NCI-H82 treated with DMSO at 0.1 percent for 48 hours (cell line): Measurements from ENCODE around the gene MAP2K3.
"Not testable (repeated sequence)": the region's sequence is repeated elsewhere in the genome, so short reads cannot be mapped to it uniquely, and the experiment has no call there.

ENCODE experiments used
- DNase-seq: peaks from one replicate; lab custom pipeline; 2025; ENCODE audit not compliant: unreplicated experiment; lab: John Stamatoyannopoulos, UW

Gene MAP2K3

DNA sequence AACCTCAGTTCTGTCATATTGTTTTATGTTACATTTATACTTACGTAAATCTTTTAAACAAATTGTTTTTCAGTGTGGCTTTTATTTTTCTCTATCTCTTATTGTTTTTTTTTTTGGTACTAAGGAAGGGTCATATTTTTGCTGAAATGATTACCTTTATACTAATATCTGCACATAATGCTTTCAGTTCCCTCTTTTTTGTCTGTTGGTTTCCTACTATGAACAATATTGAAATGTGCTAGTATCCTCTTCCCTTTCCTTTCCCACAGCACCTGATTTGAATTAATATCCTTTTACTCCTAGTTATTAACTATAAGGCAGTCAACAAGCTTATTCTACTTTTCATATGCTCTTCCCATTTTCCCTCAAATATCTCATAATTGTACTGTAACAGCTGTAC is 43.4 kb downstream of the MAP2K3 start:
- not testable (repeated sequence) for DNase-seq

DNA sequence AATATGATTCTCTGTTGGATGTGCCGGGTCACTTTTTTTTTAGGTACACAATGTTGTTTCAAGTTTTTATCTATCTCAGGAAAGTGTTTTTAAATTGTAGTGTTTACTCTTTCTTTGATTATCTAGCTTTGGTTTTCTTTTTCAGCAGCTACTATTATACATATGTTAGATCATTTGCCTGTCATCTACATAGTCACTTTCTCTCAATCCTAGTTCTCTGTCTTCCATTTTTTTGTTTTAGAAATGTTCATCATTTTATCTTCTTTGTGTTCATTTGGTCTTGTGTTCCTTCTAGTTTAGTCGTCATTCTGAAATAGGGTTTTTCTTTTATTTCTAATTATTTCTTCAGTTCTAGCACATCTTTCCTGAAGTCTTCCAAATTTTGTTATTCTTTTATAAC is 44.3 kb downstream of the MAP2K3 start:
- not testable (repeated sequence) for DNase-seq

DNA sequence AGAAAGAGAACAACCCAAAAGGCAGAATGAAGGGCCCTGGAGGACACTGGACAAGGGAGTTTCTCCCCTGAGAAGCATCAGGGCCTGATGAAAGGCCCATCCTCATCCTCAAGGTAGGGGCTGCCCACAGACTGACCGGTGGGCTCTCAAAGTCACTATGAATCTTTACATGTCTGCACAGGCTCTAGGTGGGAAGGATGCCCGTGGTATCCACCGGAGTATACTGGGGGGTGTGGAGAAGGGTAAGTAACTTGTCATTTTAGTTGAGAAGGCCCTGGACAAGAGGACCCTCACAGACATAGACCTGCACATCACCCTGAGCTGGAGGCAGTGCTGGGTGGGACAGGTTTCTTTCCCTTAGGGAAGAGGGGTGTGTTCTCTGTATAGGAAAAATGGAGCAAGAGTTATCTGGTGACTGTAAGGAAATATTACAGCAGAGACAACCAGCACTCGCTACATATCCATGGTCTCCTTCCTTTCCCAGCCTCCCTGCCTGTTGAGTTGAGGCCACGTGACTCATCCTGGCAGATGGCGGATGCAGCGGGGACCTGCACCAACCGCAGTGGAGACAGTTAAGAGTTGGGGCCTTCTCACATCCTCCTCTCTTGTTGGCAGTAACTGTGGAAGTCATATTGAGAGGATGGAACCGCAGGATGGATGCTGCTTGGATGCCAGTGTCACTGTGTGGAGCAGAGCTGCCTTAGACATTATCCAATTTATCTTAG is 46.1 kb downstream of the MAP2K3 start:
- no peak for DNase-seq

DNA sequence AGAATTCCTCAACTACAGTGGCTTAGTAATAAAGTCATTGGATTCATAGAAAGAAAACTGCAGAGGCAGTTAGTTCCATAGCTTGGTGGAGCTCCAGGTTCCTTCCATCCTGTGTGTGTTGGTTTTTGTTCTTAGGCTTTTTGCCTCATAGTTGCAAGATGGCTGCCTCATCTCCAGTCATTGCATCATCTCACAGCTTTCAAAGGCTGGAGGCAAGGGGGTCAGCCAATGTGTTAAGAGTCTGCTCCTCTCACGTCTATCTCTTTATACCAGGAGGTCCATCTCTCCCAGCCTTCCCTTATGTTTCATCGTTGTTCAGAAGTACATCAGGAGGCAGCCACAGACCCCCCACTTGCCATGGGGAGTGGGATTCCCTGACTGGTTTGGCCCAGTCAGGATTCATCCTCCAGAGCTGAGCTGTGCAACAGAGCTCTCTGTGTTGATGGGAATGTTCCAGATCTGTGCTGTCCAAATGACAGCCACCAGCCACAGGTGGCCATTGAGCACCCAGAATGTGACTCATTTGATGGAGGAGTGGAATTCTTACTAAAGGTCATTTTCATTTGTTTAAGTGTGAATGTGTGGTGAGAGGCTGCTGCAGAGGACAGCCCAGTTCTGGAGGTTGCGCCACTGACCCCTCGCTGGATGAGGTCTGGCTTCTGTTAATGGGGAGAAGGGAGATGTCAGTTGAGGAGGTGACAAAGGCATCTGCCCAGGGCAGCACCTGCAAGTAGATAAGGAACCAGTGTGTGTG is 52.2 kb downstream of the MAP2K3 start:
- not testable (repeated sequence) for DNase-seq

DNA sequence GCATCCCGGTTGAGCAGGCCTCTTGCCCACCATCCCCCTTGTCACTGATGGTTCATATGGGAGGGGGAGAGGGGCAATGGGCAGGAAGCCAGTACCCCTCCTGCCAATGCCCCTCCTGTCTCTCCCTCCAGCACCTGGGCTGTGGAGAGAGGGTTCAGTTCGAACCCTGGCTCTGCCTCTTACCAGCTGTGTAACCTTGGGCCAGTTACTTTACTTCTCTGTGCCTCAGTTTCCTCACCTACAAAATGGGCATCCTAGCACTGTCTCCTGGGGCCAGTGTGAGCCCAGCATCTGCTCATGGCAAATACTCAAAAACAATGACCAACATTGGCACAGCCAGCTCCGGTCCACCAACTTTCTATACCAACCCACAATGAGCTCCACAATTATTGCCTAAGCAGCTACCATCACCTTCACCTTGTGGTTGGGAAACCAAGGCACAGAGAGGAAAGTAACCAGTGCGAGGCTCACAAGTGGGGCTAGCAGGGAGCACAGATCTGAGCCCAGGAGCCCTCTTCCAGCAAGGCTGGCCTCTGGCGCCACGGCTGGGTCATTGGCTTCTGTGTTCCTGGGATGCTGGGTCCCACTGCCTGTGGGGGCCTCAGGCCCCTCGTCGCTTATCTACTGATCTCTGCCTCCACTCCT is 53.6 kb downstream of the MAP2K3 start:
- not testable (repeated sequence) for DNase-seq

DNA sequence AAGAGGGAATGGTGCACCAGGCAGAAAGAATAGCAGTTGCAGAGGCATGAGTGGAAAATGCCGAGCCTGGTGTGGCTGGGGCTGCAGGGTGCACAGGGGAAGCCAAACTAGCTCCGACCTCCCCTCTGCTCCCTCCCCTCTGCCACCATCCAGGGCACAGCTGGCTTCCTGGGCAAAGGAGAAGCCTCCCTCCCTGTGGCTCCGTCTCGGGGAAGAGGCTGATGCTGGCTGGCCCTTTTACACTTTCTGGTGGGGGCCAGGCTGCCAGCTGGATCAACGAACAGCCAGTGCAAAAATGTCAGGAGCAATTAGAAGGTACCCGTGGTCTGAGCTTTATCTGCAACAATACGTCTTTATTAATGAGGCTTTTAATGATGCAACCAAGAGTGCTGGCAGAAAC is 54.5 kb downstream of the MAP2K3 start:
- no peak for DNase-seq

DNA sequence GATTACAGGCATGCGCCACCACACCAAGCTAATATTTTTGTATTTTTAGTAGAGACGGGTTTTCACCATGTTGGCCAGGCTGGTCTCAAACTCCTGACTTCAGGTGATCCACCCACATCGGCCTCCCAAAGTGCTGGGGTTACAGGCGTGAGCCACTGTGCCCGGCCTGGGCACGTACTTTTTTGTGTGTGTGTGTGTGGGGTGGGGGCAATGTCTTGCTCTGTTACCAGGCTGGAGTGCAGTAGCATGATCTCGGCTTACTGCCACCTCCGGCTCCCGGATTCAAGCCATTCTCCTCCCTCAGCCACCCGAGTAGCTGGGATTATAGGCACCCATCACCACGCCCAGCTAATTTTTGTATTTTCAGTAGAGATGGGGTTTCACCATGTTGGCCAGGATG is 55.1 kb downstream of the MAP2K3 start:
- not testable (repeated sequence) for DNase-seq

DNA sequence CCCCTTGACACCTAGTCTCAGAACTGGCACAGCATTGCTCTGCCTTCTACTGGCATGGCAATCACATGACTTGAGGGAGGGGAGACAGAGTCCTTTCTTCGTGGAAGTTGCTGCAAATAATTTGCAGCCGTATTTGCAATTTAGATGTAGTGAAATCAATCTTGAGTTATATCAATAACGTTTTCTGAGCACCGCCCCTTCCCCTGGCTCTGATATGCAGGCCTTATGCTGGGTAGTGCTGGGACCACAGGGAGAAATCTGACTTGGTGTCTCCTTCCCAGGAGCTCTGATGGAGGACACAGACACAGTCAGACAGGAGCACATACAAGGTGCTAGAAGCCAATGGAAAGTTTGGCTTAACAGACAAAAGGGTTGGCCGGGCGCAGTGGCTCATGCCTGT is 55.9 kb downstream of the MAP2K3 start:
- DNase-seq: not testable (repeated sequence)

DNA sequence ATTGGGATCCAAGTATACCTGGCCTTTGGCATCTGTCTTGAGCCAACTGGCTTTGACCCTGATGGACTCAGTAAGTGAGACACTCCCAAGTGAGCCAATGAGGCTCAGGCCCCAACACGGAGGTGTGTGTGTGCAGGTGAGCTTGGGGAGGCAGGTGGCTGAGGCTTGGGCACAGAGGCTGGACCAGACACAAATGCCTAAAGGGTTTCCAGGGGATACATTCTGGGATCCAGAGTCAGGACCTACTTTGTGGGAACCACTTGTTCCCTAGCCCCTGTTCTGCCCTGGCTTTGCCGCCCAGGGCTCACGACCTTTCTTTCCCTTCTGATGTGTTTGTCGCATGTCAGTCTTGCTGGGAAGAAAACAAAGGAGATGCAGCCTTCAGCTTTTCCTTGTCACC is 56.8 kb downstream of the MAP2K3 start:
- not testable (repeated sequence) for DNase-seq

DNA sequence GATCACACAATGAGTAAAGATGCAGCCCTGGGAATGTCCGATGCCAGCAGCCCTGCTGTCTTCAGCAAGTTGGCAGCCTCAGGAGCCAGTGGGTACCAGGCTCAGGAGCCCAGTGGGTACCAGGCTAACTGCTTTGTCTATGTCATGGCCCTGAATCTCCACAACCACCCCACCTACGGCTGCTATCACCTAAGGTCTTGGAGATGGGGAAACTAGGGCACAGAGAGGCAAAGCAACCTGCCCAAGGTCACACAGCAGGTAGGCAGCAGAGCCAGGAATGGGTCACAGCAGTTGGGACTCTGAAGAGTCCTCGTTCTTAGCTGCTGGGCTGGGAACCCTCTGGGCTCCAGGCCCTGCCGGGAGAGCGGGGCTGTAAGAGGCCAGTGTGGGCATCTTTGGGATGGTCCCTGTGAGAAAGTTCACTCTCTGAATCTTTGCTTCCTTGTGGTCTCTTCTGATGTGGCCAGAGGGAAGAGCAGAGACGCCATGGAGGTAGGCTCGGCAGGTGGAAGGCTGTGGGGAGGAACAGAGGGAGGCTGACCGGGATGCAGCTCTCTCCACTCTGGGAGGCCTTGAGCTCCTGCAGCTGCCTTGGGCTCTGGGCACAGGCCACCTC is 57.5 kb downstream of the MAP2K3 start:
- not testable (repeated sequence) for DNase-seq

DNA sequence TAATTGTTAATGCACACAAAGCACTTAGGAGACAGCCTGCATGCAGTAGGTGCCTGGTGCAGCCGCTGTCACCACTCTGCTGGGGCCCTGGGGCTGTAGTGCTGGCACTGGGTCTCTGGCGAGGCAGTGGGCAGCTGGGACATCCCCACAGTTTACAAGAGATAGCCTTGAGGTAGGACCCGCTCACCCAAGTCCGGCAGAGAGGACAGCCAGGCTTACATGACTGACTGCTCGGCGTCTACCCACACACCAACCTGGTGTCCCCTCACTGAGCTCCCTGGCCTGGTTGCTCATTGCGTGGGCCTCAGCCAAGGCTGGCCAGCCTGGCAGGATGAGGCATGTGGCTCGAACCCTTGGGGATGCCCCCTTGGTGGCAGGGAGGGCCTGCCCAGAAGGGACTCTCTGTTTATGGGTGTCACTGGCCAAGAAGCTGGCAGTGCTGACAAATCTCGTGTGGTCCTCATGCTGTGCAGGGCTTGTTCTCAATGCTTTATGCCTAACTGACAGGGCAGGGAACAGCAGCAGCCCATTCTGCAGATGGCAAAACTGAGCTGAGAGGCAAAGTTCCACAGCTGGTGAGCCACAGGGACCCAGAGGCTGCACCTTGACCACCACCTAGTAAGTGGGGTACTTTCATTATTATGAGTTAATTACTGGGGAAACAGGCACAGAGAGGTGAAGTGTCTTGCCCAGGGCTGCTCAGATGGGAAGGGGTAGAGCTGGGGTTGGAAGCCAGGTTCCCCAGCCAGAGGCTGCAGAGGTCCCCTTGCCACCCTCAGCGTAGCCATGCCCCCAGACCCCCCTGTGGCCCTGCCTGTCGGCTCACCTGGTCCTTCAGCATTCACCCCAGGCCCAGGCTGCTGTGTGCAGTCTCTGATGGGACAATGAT is 58.8 kb downstream of the MAP2K3 start:
- DNase-seq: not testable (repeated sequence)

DNA sequence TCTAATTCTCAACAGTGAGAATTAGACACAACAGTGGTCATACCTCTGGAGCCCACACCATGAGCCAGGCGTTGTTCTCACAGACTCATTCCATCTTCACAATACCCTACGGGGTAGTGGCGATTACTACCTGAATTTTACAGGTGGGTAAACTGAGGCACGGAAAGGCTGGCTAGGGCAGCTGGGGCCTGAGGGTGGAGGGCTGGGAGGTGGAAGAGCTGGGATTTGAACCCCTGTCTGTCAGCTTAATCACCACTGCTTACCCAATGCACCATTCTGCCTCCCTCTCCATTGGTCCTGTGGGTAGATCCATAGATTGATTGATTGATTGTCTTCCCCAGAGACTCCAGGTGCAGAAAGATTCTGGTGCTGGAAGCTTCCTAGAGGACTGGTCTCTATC is 60.3 kb downstream of the MAP2K3 start:
- not testable (repeated sequence) for DNase-seq

DNA sequence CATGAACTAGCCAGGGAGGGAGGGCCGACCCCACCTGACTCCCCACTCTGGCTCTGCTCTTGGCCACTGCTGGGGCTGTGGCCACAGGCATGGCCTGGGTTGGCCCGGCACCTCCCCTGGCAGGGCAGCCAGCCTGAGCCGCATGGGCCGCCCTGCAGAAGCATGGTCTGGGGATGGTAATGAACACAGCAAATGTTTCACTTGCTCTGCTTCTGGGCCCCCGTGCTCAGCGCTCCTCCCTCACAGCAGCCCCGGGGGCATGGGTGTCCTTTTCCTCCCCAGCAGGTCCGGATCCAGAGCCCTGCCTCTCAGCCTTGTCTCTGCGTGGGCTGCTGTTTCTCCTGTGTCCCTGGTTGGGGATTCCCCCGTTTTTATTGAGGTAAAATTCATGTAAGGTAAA is 60.7 kb downstream of the MAP2K3 start:
- DNase-seq: no peak

DNA sequence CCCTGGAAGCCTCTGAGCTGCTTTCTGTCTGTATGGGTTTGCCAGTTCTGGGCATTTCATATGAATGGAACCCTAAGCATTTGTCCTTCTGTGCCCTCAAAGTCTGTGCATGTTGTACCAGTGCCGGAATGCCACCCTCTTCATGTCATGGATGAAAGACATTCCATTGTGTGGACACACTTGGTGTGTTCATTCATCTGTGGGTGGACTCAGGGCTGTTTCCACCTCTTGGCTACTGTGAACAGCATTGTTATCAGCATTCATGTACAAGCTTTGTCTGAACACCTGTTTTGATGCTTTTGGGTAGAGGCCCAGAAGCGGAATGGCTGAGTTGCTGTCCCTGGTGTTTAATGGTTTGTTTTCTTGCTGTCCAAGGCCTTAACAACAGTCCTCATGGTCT is 61.6 kb downstream of the MAP2K3 start:
- not testable (repeated sequence) for DNase-seq

DNA sequence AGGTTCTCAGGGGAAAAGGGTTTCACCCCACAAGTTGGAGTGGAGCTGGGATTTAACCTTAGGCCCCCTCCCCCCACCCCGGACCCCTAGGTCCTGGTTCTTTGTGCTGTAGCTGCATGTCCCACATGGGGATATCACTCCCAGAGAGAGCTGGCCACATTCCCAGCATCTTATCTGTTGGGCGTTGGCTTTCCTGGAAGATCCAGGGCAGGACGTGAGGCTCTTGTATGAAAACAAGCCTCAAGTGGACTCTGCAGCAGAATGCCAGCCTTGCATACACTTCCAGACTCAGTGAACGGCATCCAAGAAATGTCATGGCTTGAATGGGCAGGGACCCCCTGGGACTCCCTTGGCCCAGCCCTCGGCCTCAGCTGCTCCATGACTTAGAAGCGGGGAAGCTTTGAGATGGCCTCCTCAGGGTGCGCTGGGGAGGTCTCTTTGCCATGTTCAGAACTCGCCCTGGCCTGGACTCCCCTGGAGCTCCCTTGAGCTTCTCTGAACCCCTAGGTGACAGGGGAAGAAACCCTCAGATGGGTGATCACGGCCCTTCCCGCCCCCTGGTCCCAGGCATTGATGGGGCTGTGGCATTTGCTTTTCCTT is 62.2 kb downstream of the MAP2K3 start:
- DNase-seq: not testable (repeated sequence)

DNA sequence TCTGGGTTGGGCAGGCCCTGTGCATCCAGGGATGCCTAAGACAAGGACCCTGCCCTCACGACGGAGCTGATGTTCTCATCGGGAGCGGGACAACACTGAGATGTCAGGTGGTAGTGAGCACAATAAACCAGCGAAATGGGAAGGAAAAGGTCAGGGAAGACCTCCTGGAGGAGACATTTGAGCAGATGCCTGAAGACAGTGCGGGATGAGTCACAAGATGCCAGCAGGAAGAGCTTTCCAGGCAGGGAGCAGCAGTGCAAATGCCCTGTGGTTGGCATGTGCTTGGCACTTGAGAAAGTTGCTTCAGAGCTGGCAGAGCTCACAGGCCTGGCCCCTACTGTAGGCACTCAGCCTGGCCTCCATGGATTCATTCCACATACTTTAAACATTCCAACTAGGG is 63.1 kb downstream of the MAP2K3 start:
- not testable (repeated sequence) for DNase-seq

DNA sequence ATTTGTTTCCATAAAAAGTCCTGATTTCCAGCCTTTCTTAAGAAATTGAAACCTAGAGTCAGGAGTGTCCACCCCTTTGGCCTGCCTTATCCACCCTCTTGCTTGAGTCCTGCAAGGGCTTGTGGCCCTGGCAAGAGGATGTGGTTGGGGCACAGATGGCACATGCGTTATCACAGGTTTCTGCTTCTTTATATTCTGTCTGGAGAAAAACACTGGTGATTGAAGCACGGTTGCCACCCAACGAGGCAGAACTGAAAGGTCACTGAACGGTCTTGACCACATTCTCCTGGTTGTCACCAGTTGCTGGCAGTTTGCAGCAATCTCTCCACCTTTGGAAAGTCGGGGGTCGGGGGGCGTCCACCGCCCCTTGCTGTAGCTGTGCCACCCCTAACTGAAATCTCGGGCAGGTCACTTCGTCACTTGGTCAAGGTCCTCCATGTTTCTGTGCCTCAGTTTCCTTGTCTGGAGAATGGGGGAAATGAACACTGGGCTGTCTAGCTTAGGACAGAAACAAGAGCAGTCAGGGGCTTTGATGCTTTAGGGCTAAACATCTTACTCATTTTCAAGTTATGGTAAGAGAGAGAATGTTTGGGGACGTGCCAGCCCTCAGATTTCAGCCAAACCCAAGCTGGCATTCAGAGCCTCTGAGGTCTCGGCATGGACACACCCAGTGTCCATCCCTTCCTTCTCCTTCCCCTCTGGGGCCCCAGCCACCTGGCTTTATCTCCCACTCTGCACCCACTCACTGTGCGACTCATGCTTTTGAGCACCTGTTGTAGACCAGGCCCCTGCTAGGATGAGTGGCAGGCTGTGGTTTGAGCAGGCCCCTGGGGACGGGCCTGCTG is 63.8 kb downstream of the MAP2K3 start:
- not testable (repeated sequence) for DNase-seq

DNA sequence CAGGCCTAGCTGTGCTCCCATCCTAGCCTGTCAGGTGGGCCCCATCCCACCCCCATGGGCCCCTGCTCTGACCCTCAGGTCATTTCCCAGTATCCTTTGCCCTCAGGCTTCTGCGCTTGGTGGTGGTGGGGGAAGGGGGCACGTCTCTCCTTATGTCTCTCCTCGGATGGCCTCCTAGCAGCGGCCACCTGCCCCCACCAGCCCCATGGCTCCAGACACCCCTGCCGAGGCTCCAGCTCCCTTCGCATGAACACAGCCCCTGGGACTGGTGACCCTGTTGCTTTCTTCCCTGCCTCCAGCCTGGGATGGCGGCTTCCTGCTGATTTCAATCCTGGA is 64.4 kb downstream of the MAP2K3 start:
- DNase-seq: not testable (repeated sequence)

DNA sequence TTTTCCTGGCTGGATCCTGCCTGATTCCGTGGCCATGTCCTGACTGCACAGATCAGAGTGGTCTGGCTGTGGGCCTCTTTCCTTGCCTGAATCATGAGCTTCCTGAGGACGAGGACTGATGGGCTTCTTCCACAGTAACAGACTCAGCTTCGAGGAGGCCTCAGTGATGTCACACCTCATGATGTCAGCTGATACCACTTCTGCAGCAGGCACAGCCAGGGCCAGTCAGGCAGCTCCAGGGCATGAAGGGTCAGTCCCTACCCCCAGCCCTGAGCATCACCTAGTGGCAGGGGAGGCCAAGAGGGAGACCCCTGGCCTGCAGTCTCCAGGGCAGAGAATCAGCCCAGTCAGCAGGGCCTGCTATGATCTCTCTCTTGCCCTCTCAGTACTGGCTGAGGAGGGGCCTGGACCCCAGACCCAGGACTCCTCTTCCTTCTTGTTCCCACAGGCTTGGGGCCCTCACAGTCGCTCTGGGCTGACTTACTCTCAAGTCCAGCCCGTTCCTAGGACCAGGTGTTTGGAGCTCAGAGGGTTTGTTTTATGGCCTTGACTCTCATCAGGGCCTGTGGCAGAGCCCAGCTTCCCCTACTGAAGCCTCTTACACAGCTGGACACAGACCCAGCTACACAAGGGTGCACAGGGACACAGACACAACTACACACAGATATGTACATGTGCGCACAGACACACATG is 65.0 kb downstream of the MAP2K3 start:
- DNase-seq: not testable (repeated sequence)
